ENCODE results near the gene GRAMD4.

DNA sequence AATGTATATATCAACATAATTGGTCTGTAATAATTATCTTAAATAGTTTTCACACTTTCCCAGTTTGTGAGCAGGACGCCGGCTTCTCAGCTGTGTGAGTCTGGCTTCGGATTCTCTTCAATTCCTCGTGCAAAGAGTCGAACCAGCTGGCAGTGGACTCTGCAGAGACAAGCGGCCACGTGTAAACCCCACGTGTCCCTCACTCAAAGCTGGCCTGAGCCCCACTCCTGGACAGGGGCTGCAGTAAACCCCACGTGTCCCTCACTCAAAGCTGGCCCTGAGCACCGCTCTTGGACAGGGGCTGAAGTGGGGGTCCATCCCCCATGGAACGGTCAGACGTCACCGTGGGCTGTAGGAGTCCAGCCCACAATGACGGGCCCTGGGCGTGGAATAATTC is 66.9 kb downstream of the GRAMD4 start:
- TF ChIP-seq, protein P1, sequence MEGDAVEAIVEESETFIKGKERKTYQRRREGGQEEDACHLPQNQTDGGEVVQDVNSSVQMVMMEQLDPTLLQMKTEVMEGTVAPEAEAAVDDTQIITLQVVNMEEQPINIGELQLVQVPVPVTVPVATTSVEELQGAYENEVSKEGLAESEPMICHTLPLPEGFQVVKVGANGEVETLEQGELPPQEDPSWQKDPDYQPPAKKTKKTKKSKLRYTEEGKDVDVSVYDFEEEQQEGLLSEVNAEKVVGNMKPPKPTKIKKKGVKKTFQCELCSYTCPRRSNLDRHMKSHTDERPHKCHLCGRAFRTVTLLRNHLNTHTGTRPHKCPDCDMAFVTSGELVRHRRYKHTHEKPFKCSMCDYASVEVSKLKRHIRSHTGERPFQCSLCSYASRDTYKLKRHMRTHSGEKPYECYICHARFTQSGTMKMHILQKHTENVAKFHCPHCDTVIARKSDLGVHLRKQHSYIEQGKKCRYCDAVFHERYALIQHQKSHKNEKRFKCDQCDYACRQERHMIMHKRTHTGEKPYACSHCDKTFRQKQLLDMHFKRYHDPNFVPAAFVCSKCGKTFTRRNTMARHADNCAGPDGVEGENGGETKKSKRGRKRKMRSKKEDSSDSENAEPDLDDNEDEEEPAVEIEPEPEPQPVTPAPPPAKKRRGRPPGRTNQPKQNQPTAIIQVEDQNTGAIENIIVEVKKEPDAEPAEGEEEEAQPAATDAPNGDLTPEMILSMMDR (conservative IDR thresholded peaks at IDR 0.05) = no peak
- no peak for TF ChIP-seq EZH2 (IDR thresholded peaks at IDR 0.05; ENCODE audit: low read depth)
